ENCODE measurements around the gene ERG28. TPM values are rescaled to one million over a fixed set of nuclear protein-coding genes. Genes with fewer than 3 reads are reported as not detected.
"Not testable (repeated sequence)": the region's sequence is repeated elsewhere in the genome, so short reads cannot be mapped to it uniquely, and the experiment has no call there.

Gene ERG28
- polyA plus RNA-seq, 1 of the 3 experiments (the other 2 are of a cell fraction), result 14.8 TPM

- H3K9me2 ChIP-seq, result no peaks in the 10 kb centered on the region
- H2AFZ ChIP-seq (ENCODE audit: low read depth), result no peak overlapping the region
- no peaks in the 10 kb centered on the region for H3K79me2 ChIP-seq (ENCODE audit: insufficient read depth)
- H3K4me2 ChIP-seq, result no peak overlapping the region
- CTCF ChIA-PET, result interaction anchor here (4.6 kb wide), 1 partner anchor 12 kb away, joined by 24 read pairs; no protein-coding TSS in a partner anchor
- no peaks in the 10 kb centered on the region; a peak in 1 of 4 replicates for H3K4me1 ChIP-seq (ENCODE audit: control insufficient read depth in 1 of 2, insufficient read depth in 2 of 2, low read depth in 1 of 2, low read length in 1 of 2)
- DNase-seq, result no peak
- H3K36me3 ChIP-seq (replicated peaks in 1 of 2; ENCODE audit: control insufficient read depth in 1 of 2, insufficient read depth in 2 of 2, low read length in 1 of 2), result peaks cover 37 to 48% of the 10 kb centered on the region in 2 experiments
- no peaks in the 10 kb centered on the region for H4K20me1 ChIP-seq (ENCODE audit: insufficient read depth)
- H3F3A ChIP-seq (replicated peaks; ENCODE audit: insufficient read depth), result no peaks in the 10 kb centered on the region
- no peak overlapping the region for H3K9ac ChIP-seq
- WGBS (ENCODE audit: low lambda C conversion rate), result 93% methylated on average over 1 of the region's 1 CpG
- TF ChIP-seq ZBTB33 (IDR thresholded peaks at IDR 0.05; ENCODE audit: borderline replicate concordance, low read depth) (no peak), RXRA (IDR thresholded peaks at IDR 0.05; ENCODE audit: borderline replicate concordance, low read depth) (no peak), TCF12 (IDR thresholded peaks at IDR 0.05) (no peak), RAD21 (IDR thresholded peaks at IDR 0.05; ENCODE audit: low read length) (no peak), TAF1 (IDR thresholded peaks at IDR 0.05; ENCODE audit: borderline replicate concordance, low read depth, low read length) (no peak), CHD2 (IDR thresholded peaks at IDR 0.05; ENCODE audit: low read length, partially characterized antibody) (no peak), NFIC (IDR thresholded peaks at IDR 0.05; ENCODE audit: borderline replicate concordance) (no peak), FOSL2 (IDR thresholded peaks at IDR 0.05; ENCODE audit: borderline replicate concordance, low read depth) (no peak), EZH2phosphoT487 (IDR thresholded peaks at IDR 0.05; ENCODE audit: borderline replicate concordance, low read depth) (no peak), MEF2A (IDR thresholded peaks at IDR 0.05; ENCODE audit: borderline replicate concordance, low read depth) (no peak), PBX3 (IDR thresholded peaks at IDR 0.05) (no peak), REST (IDR thresholded peaks at IDR 0.05; ENCODE audit: low read depth, low read length) (no peak), RFX5 (IDR thresholded peaks at IDR 0.05; ENCODE audit: low read length) (no peak), POLR2AphosphoS5 (IDR thresholded peaks at IDR 0.05; ENCODE audit: low read depth, low read length) (no peak), RCOR1 (IDR thresholded peaks at IDR 0.05; ENCODE audit: low read length) (no peak), SIN3A (IDR thresholded peaks at IDR 0.05; ENCODE audit: borderline replicate concordance, low read depth, low read length) (no peak), FOXJ3 (CRISPR knock-in tag; IDR thresholded peaks at IDR 0.05) (no peak), GABPA (IDR thresholded peaks at IDR 0.05; ENCODE audit: low read depth) (no peak)
- H3K4me3 ChIP-seq (ENCODE audit: low read depth in 2 of 2, low read length in 1 of 2), result no peak overlapping the region
- POLR2A ChIA-PET, result no interaction called here
- H3K9me3 ChIP-seq, result no peaks in the 10 kb centered on the region
- H3K27ac ChIP-seq (ENCODE audit: low read depth in 2 of 2, low read length in 1 of 2), result no peak overlapping the region
- no peaks in the 10 kb centered on the region for H3K27me3 ChIP-seq (ENCODE audit: insufficient read depth)
Measured at GRCh38 chr14:75697386-75697785, 36.7 kb upstream of the ERG28 start.

GRCh38 chr14:75695025-75695424, 34.3 kb upstream of the ERG28 start:
- WGBS (ENCODE audit: low lambda C conversion rate), result 97% methylated on average over 6 of the region's 6 CpGs
- H3K4me1 ChIP-seq (ENCODE audit: control insufficient read depth in 1 of 2, insufficient read depth in 2 of 2, low read depth in 1 of 2, low read length in 1 of 2); H4K20me1 ChIP-seq (ENCODE audit: insufficient read depth); H3K79me2 ChIP-seq (ENCODE audit: insufficient read depth); H3K27me3 ChIP-seq (ENCODE audit: insufficient read depth); H2AFZ ChIP-seq (ENCODE audit: low read depth); H3K27ac ChIP-seq (ENCODE audit: low read depth in 2 of 2, low read length in 1 of 2); DNase-seq; H3K4me3 ChIP-seq (ENCODE audit: low read depth in 2 of 2, low read length in 1 of 2); POLR2A ChIA-PET; H3K9me3 ChIP-seq; H3K4me2 ChIP-seq; H3K9me2 ChIP-seq; H3F3A ChIP-seq (replicated peaks; ENCODE audit: insufficient read depth); H3K9ac ChIP-seq: not testable (repeated sequence)
- H3K36me3 ChIP-seq (replicated peaks in 1 of 2; ENCODE audit: control insufficient read depth in 1 of 2, insufficient read depth in 2 of 2, low read length in 1 of 2), result peaks cover 42 to 48% of the 10 kb centered on the region in 2 experiments
- CTCF ChIA-PET, result interaction anchor here (4.6 kb wide), 1 partner anchor 15 kb away, joined by 24 read pairs; no protein-coding TSS in a partner anchor

Measured in SK-N-SH (cell line).